WERI-Rb-1 (cell line): ENCODE results near the gene TGFB2.
A peak's percentile ranks its signal among the peaks of the same experiment; 100 is the strongest.

Experiments
- DNase-seq: peaks from one replicate; pipeline ENCODE4 v3.0.0-alpha.2; 2020
- H3K27ac ChIP-seq: fragments of 250-450 bp; sonication (Bioruptor Pico); 2 replicates; pipeline ENCODE4 v1.5.1; 2020; ENCODE audit warnings: mild to moderate bottlenecking, moderate library complexity
- H3K27me3 ChIP-seq: fragments of 250-450 bp; sonication (Bioruptor Pico); 2 replicates; pipeline ENCODE4 v1.5.1; 2021; ENCODE audit warnings: mild to moderate bottlenecking, low read depth, moderate library complexity; ENCODE audit not compliant: insufficient read depth, severe bottlenecking
- H3K36me3 ChIP-seq: fragments of 250-450 bp; sonication (Bioruptor Pico); 2 replicates; pipeline ENCODE4 v1.5.1; 2020; ENCODE audit warnings: mild to moderate bottlenecking, moderate library complexity
- H3K4me3 ChIP-seq: 2 replicates; pipeline ENCODE4 v1.5.1; 2011; ENCODE audit warnings: low read depth, mild to moderate bottlenecking, control low read depth, low read length
- H3K9me3 ChIP-seq: fragments of 250-450 bp; sonication (Bioruptor Pico); 2 replicates; pipeline ENCODE4 v1.5.1; 2021; ENCODE audit warnings: mild to moderate bottlenecking, moderate library complexity; ENCODE audit not compliant: severe bottlenecking
- TF ChIP-seq, protein P1 (sequence below): IDR thresholded peaks from 2 replicates; pipeline ENCODE4 v1.5.1; 2011; ENCODE audit warnings: low read depth, mild to moderate bottlenecking, control low read depth, inconsistent platforms, low read length

Gene TGFB2

DNA sequence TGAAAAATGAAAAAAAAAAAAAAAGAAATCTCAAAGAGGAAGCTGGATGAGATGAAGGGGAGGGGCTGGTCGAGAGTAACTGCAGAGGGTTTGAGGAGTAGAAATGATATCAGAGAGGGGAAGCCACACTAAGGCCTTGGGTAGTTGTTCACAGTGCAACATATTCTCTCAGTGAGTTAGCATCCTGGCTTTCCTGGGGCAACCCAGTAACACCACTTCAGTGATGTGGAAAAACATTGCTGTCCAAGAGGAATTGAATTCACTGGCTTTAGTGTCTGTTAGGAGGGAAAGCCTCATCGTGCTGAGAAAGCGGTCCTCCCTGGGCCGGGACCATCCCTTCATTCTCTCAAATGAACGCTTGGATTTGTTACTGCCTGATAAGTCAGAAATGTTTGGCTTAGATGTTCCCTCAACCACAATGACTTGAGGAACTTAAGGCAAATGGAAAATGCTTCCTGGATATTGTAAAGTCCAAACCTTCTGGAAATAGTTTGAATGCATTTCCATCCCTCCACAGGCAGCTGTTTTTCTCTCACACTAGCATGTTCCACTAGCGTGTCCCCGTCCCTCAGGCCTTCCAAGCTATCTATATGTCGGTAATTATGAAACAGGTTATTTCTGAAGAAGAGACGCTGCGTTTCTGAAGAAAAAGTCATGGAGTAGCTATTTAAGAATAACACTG lies 12.2 kb downstream of the TGFB2 start:
- Histone ChIP-seq H3K4me3 (no peak overlapping the region), H3K27ac (no peak overlapping the region), H3K36me3 (no peaks in the 10 kb centered on the region), H3K27me3 (no peaks in the 10 kb centered on the region), H3K9me3 (no peaks in the 10 kb centered on the region)
- DNase-seq = no peak
- TF ChIP-seq, protein P1, sequence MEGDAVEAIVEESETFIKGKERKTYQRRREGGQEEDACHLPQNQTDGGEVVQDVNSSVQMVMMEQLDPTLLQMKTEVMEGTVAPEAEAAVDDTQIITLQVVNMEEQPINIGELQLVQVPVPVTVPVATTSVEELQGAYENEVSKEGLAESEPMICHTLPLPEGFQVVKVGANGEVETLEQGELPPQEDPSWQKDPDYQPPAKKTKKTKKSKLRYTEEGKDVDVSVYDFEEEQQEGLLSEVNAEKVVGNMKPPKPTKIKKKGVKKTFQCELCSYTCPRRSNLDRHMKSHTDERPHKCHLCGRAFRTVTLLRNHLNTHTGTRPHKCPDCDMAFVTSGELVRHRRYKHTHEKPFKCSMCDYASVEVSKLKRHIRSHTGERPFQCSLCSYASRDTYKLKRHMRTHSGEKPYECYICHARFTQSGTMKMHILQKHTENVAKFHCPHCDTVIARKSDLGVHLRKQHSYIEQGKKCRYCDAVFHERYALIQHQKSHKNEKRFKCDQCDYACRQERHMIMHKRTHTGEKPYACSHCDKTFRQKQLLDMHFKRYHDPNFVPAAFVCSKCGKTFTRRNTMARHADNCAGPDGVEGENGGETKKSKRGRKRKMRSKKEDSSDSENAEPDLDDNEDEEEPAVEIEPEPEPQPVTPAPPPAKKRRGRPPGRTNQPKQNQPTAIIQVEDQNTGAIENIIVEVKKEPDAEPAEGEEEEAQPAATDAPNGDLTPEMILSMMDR = no peak

DNA sequence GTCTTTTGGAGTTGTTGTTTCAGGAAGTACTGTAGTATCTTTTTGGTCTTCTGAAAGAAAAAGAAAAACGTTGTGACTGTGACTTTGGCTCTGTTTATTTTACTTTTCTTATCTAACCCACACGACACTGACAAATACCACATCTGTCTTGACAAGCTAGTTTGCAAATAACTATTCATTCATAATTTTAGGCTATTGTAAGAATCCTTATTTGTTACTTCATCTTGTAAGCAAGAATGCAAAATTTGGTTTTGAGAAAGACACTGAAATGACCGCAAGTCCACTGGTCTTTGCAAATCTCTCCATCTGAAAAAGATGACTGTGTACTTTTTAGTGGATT lies 12.7 kb downstream of the TGFB2 start:
- TF ChIP-seq, protein P1 = no peak
- DNase-seq = no peak
- no peaks in the 10 kb centered on the region for H3K9me3 ChIP-seq
- no peaks in the 10 kb centered on the region for H3K27me3 ChIP-seq
- H3K36me3 ChIP-seq = no peaks in the 10 kb centered on the region
- H3K4me3 ChIP-seq = no peak overlapping the region
- H3K27ac ChIP-seq = no peak overlapping the region

GRCh38 chr1:218361298-218362065 lies 16.3 kb downstream of the TGFB2 start:
- peak; percentile 78 for DNase-seq
- H3K27me3 ChIP-seq = no peaks in the 10 kb centered on the region
- no peaks in the 10 kb centered on the region for H3K9me3 ChIP-seq
- TF ChIP-seq, protein P1 = peak; percentile 77
- no peaks in the 10 kb centered on the region for H3K36me3 ChIP-seq
- peak overlapping the region; percentile 20 for H3K27ac ChIP-seq
- H3K4me3 ChIP-seq = no peak overlapping the region; the same call in none of the 2 replicates

DNA sequence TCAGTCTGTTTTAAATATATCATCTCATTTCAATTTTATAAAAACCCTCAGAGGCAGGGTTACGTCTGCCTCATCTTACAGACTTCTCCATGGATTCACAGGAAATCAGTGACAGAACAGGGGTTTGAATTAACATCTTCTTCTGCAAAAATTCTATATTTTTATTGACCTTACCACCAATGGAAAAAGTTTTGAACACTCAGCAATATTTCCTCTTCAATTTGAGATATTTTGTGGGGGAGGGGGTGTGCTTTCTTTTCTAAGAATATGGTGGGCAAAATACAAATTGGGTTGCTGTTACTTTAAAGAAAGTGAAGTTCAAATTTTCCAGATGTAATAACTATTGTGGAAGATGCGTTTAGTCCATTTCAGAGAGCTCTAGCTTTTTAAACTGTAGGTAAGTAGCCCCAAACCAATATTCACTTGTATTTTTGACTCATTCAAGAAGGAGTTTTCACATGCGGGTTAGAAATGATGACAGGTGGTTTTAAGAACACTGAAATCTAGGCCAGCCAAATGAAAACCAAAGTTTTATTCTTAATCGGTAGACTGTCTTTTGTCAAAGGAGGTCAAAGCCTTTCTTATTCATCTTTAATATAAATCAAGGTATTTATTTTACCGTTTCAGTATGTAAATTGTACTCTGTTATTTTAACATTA lies 17.4 kb downstream of the TGFB2 start:
- TF ChIP-seq, protein P1 = no peak

DNA sequence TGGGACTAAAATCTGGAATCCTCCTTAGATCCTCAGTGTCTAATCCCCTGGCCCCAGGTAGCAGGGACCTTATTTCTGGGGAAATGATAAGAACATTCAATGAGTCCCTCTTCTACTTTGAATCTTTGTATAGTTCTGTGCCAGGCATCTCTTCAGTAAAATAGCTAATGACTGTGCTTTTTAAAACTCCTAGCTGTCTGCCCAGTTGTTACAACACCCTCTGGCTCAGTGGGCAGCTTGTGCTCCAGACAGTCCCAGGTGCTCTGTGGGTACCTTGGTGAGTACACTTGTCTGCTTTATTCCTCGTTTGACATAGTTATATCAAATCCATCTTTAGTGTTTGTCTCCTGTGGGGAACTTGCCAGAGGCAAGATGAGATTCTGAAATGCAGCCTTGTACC lies 18.0 kb downstream of the TGFB2 start:
- Histone ChIP-seq H3K36me3 (no peaks in the 10 kb centered on the region), H3K27me3 (no peaks in the 10 kb centered on the region), H3K9me3 (no peaks in the 10 kb centered on the region), H3K27ac (no peak overlapping the region), H3K4me3 (no peak overlapping the region)
- TF ChIP-seq, protein P1 = no peak
- no peak for DNase-seq

More for the DNA sequence above, 17.4 kb downstream of the TGFB2 start:
- Histone ChIP-seq H3K9me3 (no peaks in the 10 kb centered on the region), H3K36me3 (no peaks in the 10 kb centered on the region), H3K27ac (no peak overlapping the region), H3K4me3 (no peak overlapping the region), H3K27me3 (no peaks in the 10 kb centered on the region)
- no peak for DNase-seq
